Prostate gland (tissue), 2 donors: Measurements from ENCODE around the gene CYP46A1. TPM values are rescaled to one million over a fixed set of nuclear protein-coding genes. Genes with fewer than 3 reads are reported as not detected.

Experiments used
- DNase-seq: peaks from one replicate; pipeline ENCODE4 v3.0.0-alpha.2; 2019; ENCODE audit warnings: low spot score
- H3K27ac ChIP-seq, 2 donors: fragments of 200-600 bp; sonication (generic); 2 replicates each; pipeline ENCODE4 v1.5.1; 2017 to 2019
- H3K27me3 ChIP-seq: fragments of 200-600 bp; sonication (generic); replicated peaks from 2 replicates; pipeline ENCODE4 v1.5.1; 2019; ENCODE audit not compliant: insufficient read depth
- H3K36me3 ChIP-seq, 2 donors: fragments of 200-600 bp; sonication (generic); 1 replicate in 1 of 2; 2 replicates in 1 of 2; pipeline versions ENCODE4 v1.5.1 to v1.8.1; 2017 to 2019
- H3K4me1 ChIP-seq: fragments of 200-600 bp; sonication (generic); replicated peaks from 2 replicates; pipeline ENCODE4 v1.5.1; 2019
- H3K4me3 ChIP-seq, 2 donors: fragments of 200-600 bp; sonication (generic); 2 replicates each; pipeline ENCODE4 v1.5.1; 2017 to 2019
- H3K9me3 ChIP-seq: fragments of 200-600 bp; sonication (generic); 2 replicates; pipeline ENCODE4 v1.5.1; 2017
- POLR2A ChIP-seq: fragments of 450-650 bp; IDR thresholded peaks from one replicate; pipeline ENCODE4 v1.6.1; 2016; ENCODE audit warnings: antibody characterized with exemption, mild to moderate bottlenecking
- POLR2AphosphoS5 ChIP-seq: sonication (generic); formaldehyde crosslinking; IDR thresholded peaks from one replicate; pipeline ENCODE4 v1.6.1; 2017; ENCODE audit warnings: antibody characterized with exemption
- WGBS: methylation state at CpG from one replicate; pipeline ENCODE4 v1.1.5; 2018; 5-methylcytosine and 5-hydroxymethylcytosine counted together
- intact Hi-C: fragments of 100-400 bp; cut with DNase I; formaldehyde crosslinking; loops from one replicate; pipeline ENCODE4 v1.14.2; 2022
- total RNA-seq, 2 donors: library from RNA; depleted of rRNA; stranded (reverse); fragments of >200 nt; gene quantifications; one replicate each; pipeline ENCODE4 v1.1.0, GENCODE V29; 2016
- TF ChIP-seq, protein P1 (sequence below), 4 experiments: fragments of 200-600 bp in 2 of 4; fragments of 450-650 bp in 2 of 4; sonication (generic) in 2 of 4; IDR thresholded peaks; 1 replicate in 3 of 4; 2 replicates in 1 of 4; pipeline ENCODE4 v1.5.1; 2016 to 2019; ENCODE audit warnings: antibody characterized with exemption in 4 of 4, mild to moderate bottlenecking in 2 of 4, moderate library complexity in 2 of 4

The CYP46A1 gene
- total RNA-seq, 2 donors from 2014 or later: 0.46 to 6.5 TPM

DNA sequence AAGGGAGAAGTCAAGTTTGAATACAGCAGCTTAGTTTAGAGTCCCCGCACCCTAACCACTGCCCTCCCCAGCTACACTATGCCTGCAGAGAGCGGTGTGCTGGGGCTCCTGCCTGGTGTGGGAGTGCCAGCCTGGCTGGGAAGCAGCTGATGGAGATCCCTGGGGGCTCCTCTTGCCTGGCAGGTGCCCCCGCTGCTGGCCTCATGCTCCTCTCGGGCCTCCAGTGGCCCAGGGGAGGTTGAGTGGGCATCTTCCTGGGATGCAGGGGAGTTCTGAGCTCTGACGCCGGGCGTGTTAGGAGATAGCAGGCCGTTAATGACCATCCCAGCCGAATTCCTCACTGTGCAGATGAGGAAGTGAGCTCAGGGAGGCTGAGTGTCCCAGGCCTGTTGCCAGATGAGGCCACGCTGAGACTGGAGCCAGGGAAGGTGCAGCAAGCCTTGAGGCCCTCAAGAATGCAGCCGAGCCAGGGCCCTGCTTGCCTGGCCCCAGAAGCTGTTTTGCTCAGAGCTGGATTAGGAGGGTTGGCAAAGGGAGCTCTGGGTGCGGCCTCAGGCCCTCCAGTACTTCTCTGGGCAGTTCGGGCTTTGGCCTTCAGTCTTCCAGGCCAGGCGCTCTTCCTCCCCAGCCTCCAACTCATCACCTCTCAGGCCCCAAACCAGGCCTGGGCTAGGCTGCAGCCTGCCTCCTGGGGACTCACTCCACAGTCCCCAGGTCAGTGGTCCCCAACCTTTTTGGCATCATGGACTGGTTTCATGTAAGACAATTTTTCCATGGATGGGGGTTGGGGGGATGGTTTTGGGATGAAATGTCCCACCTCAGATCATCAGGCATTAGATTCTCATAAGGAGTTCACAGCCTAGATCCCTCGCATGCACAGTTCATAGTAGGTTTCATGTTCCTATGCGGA, 6.6 kb upstream of the CYP46A1 start:
- Histone ChIP-seq H3K9me3 (no peaks in the 10 kb centered on the region), H3K27ac (no peak overlapping the region), H3K4me3 (no peak overlapping the region), H3K36me3 (no peaks in the 10 kb centered on the region), H3K27me3 (no peaks in the 10 kb centered on the region), H3K4me1 (no peaks in the 10 kb centered on the region)
- TF ChIP-seq POLR2AphosphoS5 (no peak), POLR2A (no peak)
- TF ChIP-seq, protein P1, sequence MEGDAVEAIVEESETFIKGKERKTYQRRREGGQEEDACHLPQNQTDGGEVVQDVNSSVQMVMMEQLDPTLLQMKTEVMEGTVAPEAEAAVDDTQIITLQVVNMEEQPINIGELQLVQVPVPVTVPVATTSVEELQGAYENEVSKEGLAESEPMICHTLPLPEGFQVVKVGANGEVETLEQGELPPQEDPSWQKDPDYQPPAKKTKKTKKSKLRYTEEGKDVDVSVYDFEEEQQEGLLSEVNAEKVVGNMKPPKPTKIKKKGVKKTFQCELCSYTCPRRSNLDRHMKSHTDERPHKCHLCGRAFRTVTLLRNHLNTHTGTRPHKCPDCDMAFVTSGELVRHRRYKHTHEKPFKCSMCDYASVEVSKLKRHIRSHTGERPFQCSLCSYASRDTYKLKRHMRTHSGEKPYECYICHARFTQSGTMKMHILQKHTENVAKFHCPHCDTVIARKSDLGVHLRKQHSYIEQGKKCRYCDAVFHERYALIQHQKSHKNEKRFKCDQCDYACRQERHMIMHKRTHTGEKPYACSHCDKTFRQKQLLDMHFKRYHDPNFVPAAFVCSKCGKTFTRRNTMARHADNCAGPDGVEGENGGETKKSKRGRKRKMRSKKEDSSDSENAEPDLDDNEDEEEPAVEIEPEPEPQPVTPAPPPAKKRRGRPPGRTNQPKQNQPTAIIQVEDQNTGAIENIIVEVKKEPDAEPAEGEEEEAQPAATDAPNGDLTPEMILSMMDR (IDR thresholded peaks at IDR 0.05): no peak
- DNase-seq: no peak
- intact Hi-C loops: no loop called here
- WGBS: 89% methylated on average over 15 of the region's 16 CpGs

DNA sequence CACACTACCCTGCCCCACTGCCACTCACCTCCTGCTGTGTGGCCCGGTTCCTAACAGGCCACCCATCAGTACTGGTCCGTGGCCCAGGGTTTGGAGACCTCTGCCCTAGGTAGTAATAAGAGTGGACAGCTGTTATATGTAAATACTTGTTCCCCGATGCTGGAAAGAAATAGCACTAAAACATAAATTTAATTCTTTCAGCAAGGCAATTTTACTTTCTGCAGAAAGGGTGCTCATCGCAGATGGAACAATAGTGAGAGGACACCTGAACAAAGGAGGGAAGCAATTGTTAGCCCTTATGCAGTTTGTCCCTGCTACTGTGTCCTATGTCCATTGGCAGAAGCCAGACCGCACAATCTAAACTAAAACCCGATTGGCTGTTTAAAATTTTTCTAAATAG, 5.9 kb upstream of the CYP46A1 start:
- no peak overlapping the region for H3K4me3 ChIP-seq
- peaks cover 4% of the 10 kb centered on the region for H3K4me1 ChIP-seq
- no peaks in the 10 kb centered on the region for H3K36me3 ChIP-seq
- no peak overlapping the region for H3K27ac ChIP-seq
- intact Hi-C loops: no loop called here
- DNase-seq: no peak
- TF ChIP-seq POLR2AphosphoS5 (no peak), POLR2A (no peak)
- TF ChIP-seq, protein P1 (IDR thresholded peaks at IDR 0.05): no peak
- no peaks in the 10 kb centered on the region for H3K27me3 ChIP-seq
- WGBS: 96% methylated on average over 6 of the region's 6 CpGs
- H3K9me3 ChIP-seq: no peaks in the 10 kb centered on the region

DNA sequence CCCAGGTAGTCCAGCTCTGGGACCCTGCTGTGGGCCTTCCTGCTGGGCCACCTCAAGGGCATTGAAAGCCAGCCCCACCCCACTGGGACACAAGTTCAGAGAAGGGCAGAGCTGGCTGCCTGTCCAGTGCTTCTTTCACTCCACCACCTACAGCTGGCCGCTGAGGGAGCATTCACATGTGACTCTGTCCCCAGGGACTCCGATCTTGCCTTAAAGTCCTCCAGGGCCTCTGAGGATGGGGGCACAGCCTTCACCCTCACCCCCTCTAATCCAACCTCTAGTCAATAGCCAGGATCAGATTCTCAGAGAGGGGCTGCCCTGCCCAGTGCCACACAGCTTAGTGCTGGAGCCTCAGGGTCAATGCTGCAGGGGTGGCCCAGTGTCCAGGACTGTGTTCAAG, 5.0 kb upstream of the CYP46A1 start:
- intact Hi-C loops: no loop called here
- no peaks in the 10 kb centered on the region for H3K36me3 ChIP-seq
- H3K27me3 ChIP-seq: no peaks in the 10 kb centered on the region
- H3K4me3 ChIP-seq: no peak overlapping the region
- WGBS: 66% methylated on average over 2 of the region's 2 CpGs
- H3K9me3 ChIP-seq: no peaks in the 10 kb centered on the region
- peaks cover 5% of the 10 kb centered on the region for H3K4me1 ChIP-seq
- no peak for DNase-seq
- TF ChIP-seq POLR2A: no peak
- TF ChIP-seq, protein P1 (IDR thresholded peaks at IDR 0.05): no peak
- TF ChIP-seq POLR2AphosphoS5: no peak
- H3K27ac ChIP-seq: no peak overlapping the region

DNA sequence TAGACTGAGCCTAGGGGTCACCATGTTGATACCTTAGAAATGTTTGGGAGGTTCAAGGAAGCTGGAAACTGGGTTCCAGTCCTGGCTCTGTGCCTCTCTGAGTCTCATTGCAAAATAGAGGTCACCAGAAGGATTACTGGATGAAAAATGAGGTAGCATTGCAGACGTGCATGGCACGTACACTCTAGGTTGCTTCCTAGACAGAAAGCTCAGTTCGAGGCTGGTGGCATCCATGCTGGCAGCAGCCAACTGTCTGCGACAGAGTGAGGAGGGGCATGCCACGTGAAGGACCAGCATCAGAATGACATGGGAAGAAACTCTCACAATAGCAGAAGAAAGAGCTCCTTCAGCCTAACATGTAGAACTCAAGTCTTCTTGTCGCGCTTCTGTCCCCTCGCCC, 4.6 kb upstream of the CYP46A1 start:
- Histone ChIP-seq H3K36me3 (no peaks in the 10 kb centered on the region), H3K27ac (no peak overlapping the region), H3K4me1 (peaks cover 5% of the 10 kb centered on the region), H3K9me3 (no peaks in the 10 kb centered on the region), H3K4me3 (no peak overlapping the region), H3K27me3 (no peaks in the 10 kb centered on the region)
- intact Hi-C loops: no loop called here
- TF ChIP-seq POLR2A: no peak
- TF ChIP-seq, protein P1 (IDR thresholded peaks at IDR 0.05): no peak
- DNase-seq: no peak
- 84% methylated on average over 8 of the region's 8 CpGs for WGBS

DNA sequence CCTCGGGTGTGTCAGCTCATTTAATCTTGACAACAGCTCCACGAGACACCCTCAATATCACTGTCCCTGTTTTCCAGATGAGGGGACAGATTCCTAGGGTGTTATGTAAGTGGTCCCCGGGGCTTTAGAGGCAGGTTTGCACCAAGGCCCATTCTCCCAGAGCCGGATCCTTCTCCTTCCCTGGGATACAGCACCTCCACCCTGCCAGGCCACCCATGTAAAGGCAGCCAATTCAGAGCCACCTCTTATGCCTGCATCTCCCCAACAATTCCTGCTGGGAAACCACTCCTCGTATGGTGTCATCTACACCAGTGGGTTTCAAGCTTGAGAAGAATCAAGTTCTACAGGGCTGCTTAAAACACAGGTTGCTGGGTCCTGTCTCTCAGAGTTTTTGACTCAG, 4.1 kb upstream of the CYP46A1 start:
- TF ChIP-seq POLR2A: no peak
- H3K27me3 ChIP-seq: no peaks in the 10 kb centered on the region
- no peak overlapping the region for H3K27ac ChIP-seq
- DNase-seq: no peak
- H3K4me1 ChIP-seq: peaks cover 5% of the 10 kb centered on the region
- no peak overlapping the region for H3K4me3 ChIP-seq
- intact Hi-C loops: loop anchor here (5.0 kb wide), 1 partner anchor 207 kb away; no protein-coding TSS in a partner anchor
- no peaks in the 10 kb centered on the region for H3K36me3 ChIP-seq
- 77% methylated on average over 5 of the region's 5 CpGs for whole genome bisulfite sequencing
- H3K9me3 ChIP-seq: no peaks in the 10 kb centered on the region
